H7 (cell line): ENCODE results near the gene TTBK1. TPM values are rescaled to one million over a fixed set of nuclear protein-coding genes. Genes with fewer than 3 reads are reported as not detected.

ENCODE experiments used
- DNase-seq: peaks from one replicate; pipeline ENCODE4 v3.0.0; 2012
- H3K27me3 ChIP-seq: 2 replicates; pipeline ENCODE4 v1.6.0; 2011; ENCODE audit warnings: mild to moderate bottlenecking, low read length; ENCODE audit not compliant: control insufficient read depth, insufficient read depth
- H3K36me3 ChIP-seq: replicated peaks from 2 replicates; pipeline ENCODE4 v1.5.1; 2011; ENCODE audit warnings: low read length; ENCODE audit not compliant: control insufficient read depth, insufficient read depth
- H3K4me3 ChIP-seq: 2 replicates; pipeline ENCODE4 v1.5.1; 2011; ENCODE audit warnings: low read depth, mild to moderate bottlenecking, control low read depth, low read length, moderate library complexity; ENCODE audit not compliant: insufficient read depth
- total RNA-seq: library from RNA; depleted of rRNA; stranded (reverse); fragments of >200 nt; shearing (Covaris generic); gene quantifications from 2 replicates; pipeline ENCODE4 v1.2.3, GENCODE V29; 2014; rRNA removed

The TTBK1 gene
- total RNA-seq, 1 experiment from 2014 or later = not detected

GRCh38 chr6:43313813-43314212 is 70.5 kb downstream of the TTBK1 start:
- peaks cover 2% of the 10 kb centered on the region for H3K27me3 ChIP-seq
- H3K36me3 ChIP-seq = no peaks in the 10 kb centered on the region
- no peak for DNase-seq
- no peak overlapping the region for H3K4me3 ChIP-seq

GRCh38 chr6:43318011-43318410 is 74.7 kb downstream of the TTBK1 start:
- Histone ChIP-seq H3K4me3 (no peak overlapping the region), H3K36me3 (no peaks in the 10 kb centered on the region), H3K27me3 (no peaks in the 10 kb centered on the region; the same call in 1 of the 2 replicates)
- DNase-seq = no peak

DNA sequence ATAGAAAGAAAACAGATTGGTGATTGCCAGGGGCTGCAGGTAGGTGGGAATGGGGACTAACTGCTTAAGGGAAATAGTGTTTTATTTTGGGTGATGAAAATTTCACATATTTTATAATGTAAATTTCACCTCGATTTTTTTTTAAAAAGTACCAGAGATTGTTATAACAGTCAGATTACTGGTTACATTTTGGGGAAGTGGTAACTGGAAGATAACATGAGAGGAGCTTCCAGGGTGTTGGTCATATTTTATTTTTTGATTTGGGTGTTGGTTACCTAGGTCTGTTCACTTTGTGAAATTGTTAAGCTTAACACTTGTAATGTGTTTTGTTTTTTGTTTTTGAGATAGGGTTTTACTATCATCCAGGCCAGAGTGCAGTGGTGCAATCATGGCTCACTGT is 82.6 kb downstream of the TTBK1 start:
- H3K36me3 ChIP-seq = no peaks in the 10 kb centered on the region
- no peaks in the 10 kb centered on the region for H3K27me3 ChIP-seq
- no peak overlapping the region for H3K4me3 ChIP-seq
- no peak for DNase-seq

DNA sequence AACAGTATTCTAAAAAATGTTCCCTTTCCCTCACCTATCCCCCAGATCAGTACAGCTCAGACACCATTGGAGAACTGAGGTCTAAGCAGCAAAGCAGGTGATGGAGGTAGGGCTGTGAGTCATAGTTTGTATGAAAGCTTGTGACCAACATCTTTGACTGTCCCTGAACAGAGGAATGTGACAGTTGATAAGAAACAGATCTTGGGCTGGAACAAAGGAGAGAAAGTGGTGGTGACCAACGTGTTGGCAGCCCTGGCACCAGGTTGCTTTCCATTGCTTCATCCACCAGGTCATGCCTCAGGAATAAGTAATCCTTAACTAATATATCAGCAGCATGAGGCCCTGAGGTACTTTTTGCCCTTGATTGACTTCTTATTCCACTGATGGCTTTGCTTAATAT is 85.2 kb downstream of the TTBK1 start:
- Histone ChIP-seq H3K4me3 (no peak overlapping the region), H3K36me3 (no peaks in the 10 kb centered on the region), H3K27me3 (no peaks in the 10 kb centered on the region)
- DNase-seq = no peak

- H3K27me3 ChIP-seq = no peaks in the 10 kb centered on the region
- H3K4me3 ChIP-seq = no peak overlapping the region
- no peak for DNase-seq
- H3K36me3 ChIP-seq = no peaks in the 10 kb centered on the region
Observed at GRCh38 chr6:43331470-43331869, 88.2 kb downstream of the TTBK1 start.

DNA sequence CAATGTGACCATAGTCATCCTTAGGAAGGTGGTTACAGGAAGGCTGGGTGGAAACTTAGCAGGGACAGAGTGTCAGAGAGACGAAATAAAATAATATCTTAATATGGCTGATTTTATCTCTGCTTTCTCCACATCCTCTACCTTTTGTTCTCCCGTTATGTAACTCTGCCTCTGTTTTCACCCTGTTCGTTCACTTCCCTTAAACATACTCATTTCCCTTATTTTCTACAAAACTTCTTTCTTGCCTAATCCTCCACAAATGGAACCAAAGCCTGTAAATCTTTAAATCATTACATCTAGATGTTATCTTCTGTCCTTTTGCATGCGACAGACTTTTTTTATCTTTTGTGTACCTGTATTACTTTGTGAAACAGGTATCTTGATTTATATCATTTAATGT is 88.6 kb downstream of the TTBK1 start:
- no peaks in the 10 kb centered on the region; the same call in 1 of the 2 replicates for H3K36me3 ChIP-seq
- H3K4me3 ChIP-seq = no peak overlapping the region
- DNase-seq = no peak
- no peaks in the 10 kb centered on the region for H3K27me3 ChIP-seq

DNA sequence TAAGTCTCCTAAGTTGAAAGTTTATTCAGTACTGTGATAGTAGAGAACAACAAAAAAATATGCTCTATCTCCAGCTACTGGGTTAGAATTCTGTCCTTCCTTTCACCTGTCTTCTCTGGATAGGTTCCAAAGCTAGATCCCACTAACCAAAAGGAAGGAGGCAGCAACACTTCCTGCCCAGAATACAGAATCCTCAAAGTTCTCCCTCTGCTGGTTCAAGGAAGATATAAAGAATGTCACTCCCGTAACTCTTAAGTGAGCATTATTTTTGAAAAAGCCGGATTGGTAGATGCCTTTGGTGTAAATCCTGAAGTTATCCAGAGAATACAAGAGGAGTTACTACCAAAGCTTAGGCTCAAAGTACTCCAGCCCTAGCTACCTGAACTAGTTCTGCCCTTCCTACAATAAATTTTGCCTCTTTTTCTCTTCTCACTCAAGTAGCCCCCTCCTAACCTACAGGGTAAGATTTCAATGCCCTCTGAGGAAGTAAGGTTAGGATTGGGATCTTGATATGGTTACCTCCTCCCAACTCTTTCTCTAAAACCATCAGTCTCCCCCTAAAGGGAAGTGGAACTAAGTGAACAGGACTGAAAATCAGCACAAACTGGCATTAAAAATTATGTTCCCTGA is 91.3 kb downstream of the TTBK1 start:
- DNase-seq = peak; percentile 67

DNA sequence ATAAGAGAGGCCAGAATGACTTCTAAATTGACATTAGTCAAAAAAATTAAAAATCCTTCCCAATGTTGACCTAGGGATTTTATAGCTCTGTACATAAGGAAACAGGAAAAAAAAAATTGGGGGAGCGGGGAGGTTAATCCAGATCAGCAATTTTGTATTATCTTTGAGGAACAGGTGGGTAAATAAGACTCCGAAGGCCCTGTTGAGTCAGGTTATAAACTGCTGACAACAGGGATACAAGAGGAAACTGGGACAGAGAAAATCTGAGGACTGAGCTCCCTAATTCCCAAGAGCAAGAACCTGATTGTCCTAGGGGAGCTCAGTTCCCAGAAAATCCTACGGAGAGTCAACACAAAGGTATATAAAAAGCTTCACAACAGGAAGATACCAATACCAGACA is 92.2 kb downstream of the TTBK1 start:
- Histone ChIP-seq H3K36me3 (peaks cover 7% of the 10 kb centered on the region), H3K4me3 (no peak overlapping the region), H3K27me3 (no peaks in the 10 kb centered on the region)
- DNase-seq = no peak

More for the DNA sequence above, 91.3 kb downstream of the TTBK1 start:
- peaks cover 3% of the 10 kb centered on the region for H3K36me3 ChIP-seq
- no peak overlapping the region for H3K4me3 ChIP-seq
- H3K27me3 ChIP-seq = no peaks in the 10 kb centered on the region

DNA sequence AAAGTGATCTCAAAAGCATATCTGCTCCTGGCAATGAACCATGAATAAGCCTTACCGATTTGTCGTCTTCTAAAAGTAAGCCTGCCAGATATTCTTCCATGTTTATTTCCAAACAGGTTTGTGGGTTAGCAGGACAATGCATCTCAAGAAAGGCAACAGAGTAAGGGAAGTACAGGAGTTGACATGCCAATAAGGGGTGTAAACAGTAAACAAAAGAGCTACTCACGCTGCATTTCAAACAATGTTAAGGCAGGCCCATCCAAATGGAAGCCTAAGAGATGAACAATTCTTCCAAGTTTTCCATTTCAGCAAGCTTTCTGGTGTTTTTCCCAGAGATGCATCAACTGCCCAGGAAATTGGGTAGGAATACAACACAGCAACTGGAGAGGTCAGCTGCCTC is 93.1 kb downstream of the TTBK1 start:
- peaks cover 7% of the 10 kb centered on the region for H3K36me3 ChIP-seq
- H3K4me3 ChIP-seq = no peak overlapping the region
- DNase-seq = no peak
- H3K27me3 ChIP-seq = no peaks in the 10 kb centered on the region

Other genes with a start within 250 kb of the TTBK1 start
- gene MEA1, start 229.5 kb upstream of the TTBK1 start, total RNA-seq = 81.3 and 102 TPM in 2 replicates
- 226 and 253 TPM in 2 replicates for gene KLHDC3, start 229.2 kb upstream of the TTBK1 start, total RNA-seq
- 100 and 106 TPM in 2 replicates for gene RRP36, start 221.9 kb upstream of the TTBK1 start, total RNA-seq
- 19.6 and 39.2 TPM in 2 replicates for gene CUL7, start 189.6 kb upstream of the TTBK1 start, total RNA-seq
- 79.1 and 82.1 TPM in 2 replicates for gene MRPL2, start 184.0 kb upstream of the TTBK1 start, total RNA-seq
- 24.8 and 30.2 TPM in 2 replicates for gene KLC4, start 183.8 kb upstream of the TTBK1 start, total RNA-seq
- 143 and 163 TPM in 2 replicates for gene PTK7, start 167.2 kb upstream of the TTBK1 start, total RNA-seq
- gene SRF, start 72.2 kb upstream of the TTBK1 start, total RNA-seq = 48.3 and 52.2 TPM in 2 replicates
- 9.4 and 10.9 TPM in 2 replicates for gene CUL9, start 61.3 kb upstream of the TTBK1 start, total RNA-seq
- gene DNPH1, start 14.0 kb upstream of the TTBK1 start, total RNA-seq = 73.6 and 85.3 TPM in 2 replicates
- not detected in 2 replicates for gene SLC22A7, start 54.8 kb downstream of the TTBK1 start, total RNA-seq
- 20.1 and 28.1 TPM in 2 replicates for gene CRIP3, start 65.3 kb downstream of the TTBK1 start, total RNA-seq
- gene ZNF318, start 126.2 kb downstream of the TTBK1 start, total RNA-seq = 8.1 and 14.5 TPM in 2 replicates
- 17.3 and 18.4 TPM in 2 replicates for gene ABCC10, start 184.1 kb downstream of the TTBK1 start, total RNA-seq
- gene DLK2, start 212.1 kb downstream of the TTBK1 start, total RNA-seq = 0.33 and 0.42 TPM in 2 replicates
- 25.3 and 25.5 TPM in 2 replicates for gene TJAP1, start 234.1 kb downstream of the TTBK1 start, total RNA-seq